Midbrain (tissue), 1 donor: ENCODE measurements around the gene CALML4.
"Not testable (repeated sequence)": the region's sequence is repeated elsewhere in the genome, so short reads cannot be mapped to it uniquely, and the experiment has no call there.

Experiments used
- DNase-seq: peaks from one replicate; lab custom pipeline; 2025; lab: John Stamatoyannopoulos, UW

CALML4 gene

GRCh38 chr15:68224546-68225250 lies 19.6 kb upstream of the CALML4 start:
- no peak for DNase-seq

GRCh38 chr15:68224108-68224507 lies 19.0 kb upstream of the CALML4 start:
- no peak for DNase-seq

- no peak for DNase-seq
These were observed 18.0 kb upstream of the CALML4 start for GRCh38 chr15:68223171-68223570.

GRCh38 chr15:68222432-68222743 lies 17.3 kb upstream of the CALML4 start:
- not testable (repeated sequence) for DNase-seq

- DNase-seq: not testable (repeated sequence)
These were observed 16.6 kb upstream of the CALML4 start for GRCh38 chr15:68221530-68222431.

- no peak for DNase-seq
These were observed 15.8 kb upstream of the CALML4 start for GRCh38 chr15:68220967-68221366.

GRCh38 chr15:68220489-68220888 lies 15.4 kb upstream of the CALML4 start:
- DNase-seq: no peak

- DNase-seq: no peak
These were observed 14.0 kb upstream of the CALML4 start for GRCh38 chr15:68218847-68219798.

GRCh38 chr15:68218331-68218730 lies 13.2 kb upstream of the CALML4 start:
- DNase-seq: no peak

GRCh38 chr15:68217341-68217740 lies 12.2 kb upstream of the CALML4 start:
- no peak for DNase-seq

- no peak for DNase-seq
These were observed 9.7 kb upstream of the CALML4 start for GRCh38 chr15:68214838-68215254.

GRCh38 chr15:68213991-68214837 lies 9.1 kb upstream of the CALML4 start:
- DNase-seq: no peak

- not testable (repeated sequence) for DNase-seq
These were observed 8.3 kb upstream of the CALML4 start for GRCh38 chr15:68213491-68213845.

- DNase-seq: no peak
These were observed 6.7 kb upstream of the CALML4 start for GRCh38 chr15:68211656-68212320.

- DNase-seq: peak; percentile 87
These were observed 5.9 kb upstream of the CALML4 start for GRCh38 chr15:68210821-68211655.

- DNase-seq: no peak
These were observed 5.3 kb upstream of the CALML4 start for GRCh38 chr15:68210409-68210756.

- DNase-seq: no peak
These were observed 4.7 kb upstream of the CALML4 start for GRCh38 chr15:68209735-68210408.

GRCh38 chr15:68209272-68209671 lies 4.1 kb upstream of the CALML4 start:
- DNase-seq: no peak

- no peak for DNase-seq
These were observed 3.6 kb upstream of the CALML4 start for GRCh38 chr15:68208636-68209240.
